Natural killer cell (primary cell): Measurements from ENCODE around the gene ACO2. TPM values are rescaled to one million over a fixed set of nuclear protein-coding genes. Genes with fewer than 3 reads are reported as not detected.

Source experiments
- ATAC-seq, 3 donors: fragments of 150-1000 bp in 2 of 3; fragments of 200-7000 bp in 1 of 3; cut with Tn5 transposase; 1 replicate in 1 of 3; 2 replicates in 2 of 3; pipeline ENCODE4 v1.10.0; 2021; ENCODE audit warnings: mild to moderate bottlenecking in 2 of 3, moderate library complexity in 2 of 3
- DNase-seq, 2 donors: peaks; one replicate each; pipeline versions ENCODE4 v3.0.0 to v3.0.0-alpha.2; 2013 to 2021; ENCODE audit warnings: mixed read lengths in 1 of 2
- H3K27ac ChIP-seq: one replicate; pipeline ENCODE4 v1.5.1; 2013; ENCODE audit warnings: mild to moderate bottlenecking, low read length
- H3K27me3 ChIP-seq: one replicate; pipeline ENCODE4 v1.6.1; 2013; ENCODE audit warnings: low read length; ENCODE audit not compliant: control insufficient read depth, insufficient read depth
- H3K36me3 ChIP-seq: one replicate; pipeline ENCODE4 v1.6.1; 2013; ENCODE audit warnings: low read length; ENCODE audit not compliant: control insufficient read depth, insufficient read depth
- H3K4me1 ChIP-seq: one replicate; pipeline ENCODE4 v1.6.1; 2013; ENCODE audit warnings: low read length; ENCODE audit not compliant: control insufficient read depth, insufficient read depth
- H3K4me3 ChIP-seq: one replicate; pipeline ENCODE4 v1.5.1; 2013; ENCODE audit warnings: low read length
- H3K9me3 ChIP-seq: one replicate; pipeline ENCODE4 v1.6.1; 2013; ENCODE audit warnings: low read length; ENCODE audit not compliant: control insufficient read depth, insufficient read depth
- H3K27ac Mint-ChIP-seq, 2 donors: one replicate each; pipeline ENCODE4 v1.8.0; 2022; ENCODE audit warnings: mild to moderate bottlenecking in 2 of 2, mixed read lengths in 2 of 2, moderate library complexity in 1 of 2
- H3K27me3 Mint-ChIP-seq, 2 donors: one replicate each; pipeline ENCODE4 v1.8.0; 2022; ENCODE audit warnings: low read depth in 2 of 2, mixed read lengths in 2 of 2
- H3K36me3 Mint-ChIP-seq: one replicate; pipeline ENCODE4 v1.8.0; 2022; ENCODE audit warnings: mixed read lengths
- H3K4me1 Mint-ChIP-seq, 2 donors: one replicate each; pipeline ENCODE4 v1.8.0; 2022; ENCODE audit warnings: mixed read lengths in 2 of 2
- H3K4me3 Mint-ChIP-seq: one replicate; pipeline ENCODE4 v1.8.0; 2022; ENCODE audit warnings: mild to moderate bottlenecking, moderate library complexity, mixed read lengths
- H3K9me3 Mint-ChIP-seq, 2 donors: one replicate each; pipeline ENCODE4 v1.8.0; 2022; ENCODE audit warnings: mixed read lengths in 2 of 2
- WGBS: methylation state at CpG from one replicate; pipeline ENCODE4 v1.1.7; 2013; ENCODE audit warnings: missing lambda C conversion rate; ENCODE audit not compliant: insufficient coverage; 5-methylcytosine and 5-hydroxymethylcytosine counted together
- intact Hi-C: fragments of 100-400 bp; cut with micrococcal nuclease; formaldehyde crosslinking; loops from one replicate; pipeline ENCODE4 v1.14.2; 2022
- total RNA-seq, 4 donors: library from RNA; stranded (reverse); fragments of 120-200 nt in 1 of 4; gene quantifications; one replicate each; pipeline versions ENCODE4 v1.2.3 to v1.2.4, GENCODE V29; 2013 to 2022
- TF ChIP-seq, protein P1 (sequence below): fragments of 200-600 bp; IDR thresholded peaks from one replicate; pipeline ENCODE4 v1.8.0; 2022; ENCODE audit warnings: antibody characterized with exemption

Gene ACO2
- total RNA-seq, 3 donors from 2014 or later (not counting 1 experiment from before 2014, with no cell fraction given), result 77.9 to 99.8 (median 89.5) TPM

DNA sequence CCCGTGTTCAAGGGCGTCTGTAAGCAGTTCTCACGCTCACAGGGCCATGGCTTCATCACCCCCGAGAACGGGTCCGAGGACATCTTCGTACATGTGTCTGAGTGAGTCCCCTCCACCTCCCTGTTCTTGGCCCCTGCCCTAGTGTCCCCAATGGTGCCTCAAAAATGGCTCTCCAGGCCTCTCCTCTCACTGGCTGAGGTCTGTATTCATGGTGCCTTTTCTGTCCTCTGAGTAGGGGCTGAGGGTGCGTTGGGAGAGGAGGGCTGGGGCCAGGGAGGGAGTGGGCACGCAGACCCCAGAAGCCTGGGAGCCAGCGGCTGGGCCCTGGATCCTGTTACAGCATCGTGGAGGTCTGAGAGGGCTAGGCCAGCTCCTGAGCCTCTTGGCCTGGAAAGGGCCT is 104.8 kb downstream of the ACO2 start:
- H3K9me3 ChIP-seq, result no peaks in the 10 kb centered on the region
- no peak overlapping the region for H3K27ac Mint-ChIP-seq
- H3K27ac ChIP-seq, result no peak overlapping the region
- ATAC-seq (no peak), DNase-seq (no peak)
- peaks cover 3% of the 10 kb centered on the region for H3K36me3 ChIP-seq
- H3K9me3 Mint-ChIP-seq, result no peaks in the 10 kb centered on the region
- H3K4me3 ChIP-seq, result no peak overlapping the region
- WGBS, result 97% methylated on average over 11 of the region's 11 CpGs
- H3K4me1 Mint-ChIP-seq, result no peaks in the 10 kb centered on the region
- TF ChIP-seq, protein P1, sequence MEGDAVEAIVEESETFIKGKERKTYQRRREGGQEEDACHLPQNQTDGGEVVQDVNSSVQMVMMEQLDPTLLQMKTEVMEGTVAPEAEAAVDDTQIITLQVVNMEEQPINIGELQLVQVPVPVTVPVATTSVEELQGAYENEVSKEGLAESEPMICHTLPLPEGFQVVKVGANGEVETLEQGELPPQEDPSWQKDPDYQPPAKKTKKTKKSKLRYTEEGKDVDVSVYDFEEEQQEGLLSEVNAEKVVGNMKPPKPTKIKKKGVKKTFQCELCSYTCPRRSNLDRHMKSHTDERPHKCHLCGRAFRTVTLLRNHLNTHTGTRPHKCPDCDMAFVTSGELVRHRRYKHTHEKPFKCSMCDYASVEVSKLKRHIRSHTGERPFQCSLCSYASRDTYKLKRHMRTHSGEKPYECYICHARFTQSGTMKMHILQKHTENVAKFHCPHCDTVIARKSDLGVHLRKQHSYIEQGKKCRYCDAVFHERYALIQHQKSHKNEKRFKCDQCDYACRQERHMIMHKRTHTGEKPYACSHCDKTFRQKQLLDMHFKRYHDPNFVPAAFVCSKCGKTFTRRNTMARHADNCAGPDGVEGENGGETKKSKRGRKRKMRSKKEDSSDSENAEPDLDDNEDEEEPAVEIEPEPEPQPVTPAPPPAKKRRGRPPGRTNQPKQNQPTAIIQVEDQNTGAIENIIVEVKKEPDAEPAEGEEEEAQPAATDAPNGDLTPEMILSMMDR, result no peak
- no peaks in the 10 kb centered on the region for H3K36me3 Mint-ChIP-seq
- H3K4me3 Mint-ChIP-seq, result no peak overlapping the region
- intact Hi-C loops, result no loop called here
- no peaks in the 10 kb centered on the region for H3K27me3 ChIP-seq
- no peaks in the 10 kb centered on the region for H3K27me3 Mint-ChIP-seq
- no peaks in the 10 kb centered on the region for H3K4me1 ChIP-seq

DNA sequence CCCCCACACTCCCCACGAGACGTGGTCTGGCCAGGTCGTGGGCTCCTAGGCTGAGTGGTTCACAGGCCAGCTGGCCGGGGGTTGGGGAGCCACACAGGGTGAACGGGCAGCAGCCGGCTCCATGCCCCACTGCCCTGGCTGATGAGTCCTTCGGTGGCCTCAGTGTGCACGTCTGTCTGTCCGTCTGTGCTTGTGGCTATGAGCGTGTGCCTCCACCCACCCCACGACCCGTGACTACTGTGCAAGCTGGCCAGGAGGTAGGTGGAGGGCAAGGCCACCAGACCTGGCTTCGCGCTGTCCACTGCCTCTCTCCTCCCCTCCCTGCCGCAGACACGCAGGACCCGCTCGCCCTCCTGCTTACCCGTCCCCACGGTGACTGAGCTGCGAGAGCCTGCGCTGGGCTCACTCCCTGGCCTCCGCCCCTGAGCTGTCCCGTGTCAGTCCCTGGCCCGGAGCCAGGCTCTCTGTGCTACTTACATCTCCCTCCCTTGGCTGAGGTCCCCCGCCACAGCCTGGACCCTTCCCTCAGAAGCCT is 106.0 kb downstream of the ACO2 start:
- DNase-seq (no peak), ATAC-seq (no peak)
- H3K4me3 Mint-ChIP-seq, result no peak overlapping the region
- WGBS, result 94% methylated on average over 26 of the region's 26 CpGs
- intact Hi-C loops, result no loop called here
- Histone ChIP-seq H3K27me3 (no peaks in the 10 kb centered on the region), H3K27ac (no peak overlapping the region), H3K4me1 (no peaks in the 10 kb centered on the region), H3K9me3 (no peaks in the 10 kb centered on the region), H3K36me3 (peaks cover 3% of the 10 kb centered on the region), H3K4me3 (no peak overlapping the region)
- no peaks in the 10 kb centered on the region for H3K4me1 Mint-ChIP-seq
- no peaks in the 10 kb centered on the region for H3K9me3 Mint-ChIP-seq
- no peaks in the 10 kb centered on the region for H3K27me3 Mint-ChIP-seq
- no peak overlapping the region for H3K27ac Mint-ChIP-seq
- TF ChIP-seq, protein P1, result no peak
- H3K36me3 Mint-ChIP-seq, result no peaks in the 10 kb centered on the region

DNA sequence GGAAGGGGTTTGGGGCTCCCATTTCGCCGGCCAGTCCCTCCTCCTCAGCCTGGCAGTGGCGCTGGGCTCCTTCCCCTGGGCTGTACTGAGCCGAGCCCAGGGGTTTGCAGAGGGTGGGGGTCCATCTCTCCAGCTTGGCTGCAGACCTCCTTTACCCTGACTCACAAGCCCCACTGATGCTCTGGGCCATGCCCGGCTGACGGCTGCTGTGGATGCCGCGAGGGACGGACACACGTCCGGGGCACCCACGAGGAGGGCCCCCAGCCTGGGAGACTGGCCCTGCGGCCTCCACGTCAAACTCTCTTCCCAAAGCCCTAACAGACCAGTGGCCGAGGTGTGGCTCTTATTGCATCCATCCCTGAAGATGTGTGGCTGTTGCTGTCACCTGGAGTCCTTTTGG is 106.6 kb downstream of the ACO2 start:
- DNase-seq, result no peak
- TF ChIP-seq, protein P1, result no peak
- no peaks in the 10 kb centered on the region for H3K4me1 ChIP-seq
- no peak overlapping the region for H3K27ac ChIP-seq
- no peak for ATAC-seq
- H3K27me3 ChIP-seq, result no peaks in the 10 kb centered on the region
- Mint-ChIP-seq H3K27me3 (no peaks in the 10 kb centered on the region), H3K36me3 (no peaks in the 10 kb centered on the region), H3K4me1 (no peaks in the 10 kb centered on the region), H3K4me3 (no peak overlapping the region), H3K27ac (no peak overlapping the region), H3K9me3 (no peaks in the 10 kb centered on the region)
- H3K9me3 ChIP-seq, result no peaks in the 10 kb centered on the region
- WGBS, result 98% methylated on average over 14 of the region's 15 CpGs
- intact Hi-C loops, result no loop called here
- no peak overlapping the region for H3K4me3 ChIP-seq
- H3K36me3 ChIP-seq, result peaks cover 8% of the 10 kb centered on the region

DNA sequence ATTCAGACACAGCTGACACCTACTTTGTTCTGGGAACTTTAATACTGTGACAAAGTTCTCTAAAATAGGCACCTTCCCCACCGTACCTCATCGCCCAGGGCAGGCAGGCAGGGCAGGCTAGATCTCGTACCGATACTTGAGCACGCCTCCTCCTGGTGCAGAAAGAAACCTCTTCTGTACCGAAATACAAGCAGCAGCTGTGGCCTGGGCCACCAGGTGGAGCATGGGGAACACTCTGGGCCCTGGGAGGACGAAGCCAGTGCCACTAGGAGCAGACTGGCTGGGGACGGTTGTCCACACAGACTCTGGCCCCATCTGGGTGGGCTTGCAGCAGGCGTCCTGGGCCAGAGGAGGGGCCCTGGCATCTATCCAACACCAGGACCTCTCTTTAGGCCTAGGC is 108.0 kb downstream of the ACO2 start:
- TF ChIP-seq, protein P1, result no peak
- peak in 1 of 2 donors; percentile 54 for DNase-seq
- no peaks in the 10 kb centered on the region for H3K27me3 Mint-ChIP-seq
- H3K27ac Mint-ChIP-seq, result no peak overlapping the region
- WGBS, result 80% methylated on average over 9 of the region's 9 CpGs
- no peaks in the 10 kb centered on the region for H3K36me3 Mint-ChIP-seq
- no peaks in the 10 kb centered on the region for H3K4me1 Mint-ChIP-seq
- H3K27ac ChIP-seq, result no peak overlapping the region
- intact Hi-C loops, result no loop called here
- no peaks in the 10 kb centered on the region for H3K9me3 Mint-ChIP-seq
- H3K9me3 ChIP-seq, result no peaks in the 10 kb centered on the region
- H3K27me3 ChIP-seq, result no peaks in the 10 kb centered on the region
- no peak overlapping the region for H3K4me3 ChIP-seq
- H3K36me3 ChIP-seq, result peaks cover 8% of the 10 kb centered on the region
- H3K4me3 Mint-ChIP-seq, result no peak overlapping the region
- no peaks in the 10 kb centered on the region for H3K4me1 ChIP-seq
- ATAC-seq, result peak in 2 of 3 donors; percentile 60 to 69
